Astrocyte of the spinal cord (primary cell): ENCODE measurements around the gene SCYL1.

Experiments used
- DNase-seq: peaks from one replicate; pipeline ENCODE4 v3.0.0; 2011; ENCODE audit warnings: low read depth, low spot score
- H3K4me3 ChIP-seq: 2 replicates; pipeline ENCODE4 v1.5.1; 2011; ENCODE audit warnings: low read depth, mild to moderate bottlenecking, low read length, moderate library complexity
- in situ Hi-C: cut with HindIII; loops from 2 replicates; pipeline ENCODE4 v1.10.0; 2017; ENCODE audit warnings: low sequenced_read_pairs
- TF ChIP-seq, protein P1 (sequence below): IDR thresholded peaks from 2 replicates; pipeline ENCODE4 v1.5.1; 2012; ENCODE audit warnings: low read depth, mild to moderate bottlenecking, low read length, inconsistent platforms

Gene SCYL1

DNA sequence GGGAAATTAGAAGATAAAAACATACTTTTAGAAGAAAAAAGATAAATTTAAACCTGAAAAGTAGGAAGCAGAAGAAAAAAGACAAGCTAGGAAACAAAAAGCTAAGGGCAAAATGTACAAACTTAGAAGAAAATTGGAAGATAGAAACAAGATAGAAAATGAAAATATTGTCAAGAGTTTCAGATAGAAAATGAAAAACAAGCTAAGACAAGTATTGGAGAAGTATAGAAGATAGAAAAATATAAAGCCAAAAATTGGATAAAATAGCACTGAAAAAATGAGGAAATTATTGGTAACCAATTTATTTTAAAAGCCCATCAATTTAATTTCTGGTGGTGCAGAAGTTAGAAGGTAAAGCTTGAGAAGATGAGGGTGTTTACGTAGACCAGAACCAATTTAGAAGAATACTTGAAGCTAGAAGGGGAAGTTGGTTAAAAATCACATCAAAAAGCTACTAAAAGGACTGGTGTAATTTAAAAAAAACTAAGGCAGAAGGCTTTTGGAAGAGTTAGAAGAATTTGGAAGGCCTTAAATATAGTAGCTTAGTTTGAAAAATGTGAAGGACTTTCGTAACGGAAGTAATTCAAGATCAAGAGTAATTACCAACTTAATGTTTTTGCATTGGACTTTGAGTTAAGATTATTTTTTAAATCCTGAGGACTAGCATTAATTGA lies 25.0 kb upstream of the SCYL1 start:
- TF ChIP-seq, protein P1, sequence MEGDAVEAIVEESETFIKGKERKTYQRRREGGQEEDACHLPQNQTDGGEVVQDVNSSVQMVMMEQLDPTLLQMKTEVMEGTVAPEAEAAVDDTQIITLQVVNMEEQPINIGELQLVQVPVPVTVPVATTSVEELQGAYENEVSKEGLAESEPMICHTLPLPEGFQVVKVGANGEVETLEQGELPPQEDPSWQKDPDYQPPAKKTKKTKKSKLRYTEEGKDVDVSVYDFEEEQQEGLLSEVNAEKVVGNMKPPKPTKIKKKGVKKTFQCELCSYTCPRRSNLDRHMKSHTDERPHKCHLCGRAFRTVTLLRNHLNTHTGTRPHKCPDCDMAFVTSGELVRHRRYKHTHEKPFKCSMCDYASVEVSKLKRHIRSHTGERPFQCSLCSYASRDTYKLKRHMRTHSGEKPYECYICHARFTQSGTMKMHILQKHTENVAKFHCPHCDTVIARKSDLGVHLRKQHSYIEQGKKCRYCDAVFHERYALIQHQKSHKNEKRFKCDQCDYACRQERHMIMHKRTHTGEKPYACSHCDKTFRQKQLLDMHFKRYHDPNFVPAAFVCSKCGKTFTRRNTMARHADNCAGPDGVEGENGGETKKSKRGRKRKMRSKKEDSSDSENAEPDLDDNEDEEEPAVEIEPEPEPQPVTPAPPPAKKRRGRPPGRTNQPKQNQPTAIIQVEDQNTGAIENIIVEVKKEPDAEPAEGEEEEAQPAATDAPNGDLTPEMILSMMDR, result no peak
- peak; percentile 65 for DNase-seq
- in situ Hi-C loops, result loop anchor here (5.0 kb wide), 1 partner anchor 78 kb away; the partner anchor contains the start of gene NEAT1
- H3K4me3 ChIP-seq, result peak overlapping the region; percentile 91

DNA sequence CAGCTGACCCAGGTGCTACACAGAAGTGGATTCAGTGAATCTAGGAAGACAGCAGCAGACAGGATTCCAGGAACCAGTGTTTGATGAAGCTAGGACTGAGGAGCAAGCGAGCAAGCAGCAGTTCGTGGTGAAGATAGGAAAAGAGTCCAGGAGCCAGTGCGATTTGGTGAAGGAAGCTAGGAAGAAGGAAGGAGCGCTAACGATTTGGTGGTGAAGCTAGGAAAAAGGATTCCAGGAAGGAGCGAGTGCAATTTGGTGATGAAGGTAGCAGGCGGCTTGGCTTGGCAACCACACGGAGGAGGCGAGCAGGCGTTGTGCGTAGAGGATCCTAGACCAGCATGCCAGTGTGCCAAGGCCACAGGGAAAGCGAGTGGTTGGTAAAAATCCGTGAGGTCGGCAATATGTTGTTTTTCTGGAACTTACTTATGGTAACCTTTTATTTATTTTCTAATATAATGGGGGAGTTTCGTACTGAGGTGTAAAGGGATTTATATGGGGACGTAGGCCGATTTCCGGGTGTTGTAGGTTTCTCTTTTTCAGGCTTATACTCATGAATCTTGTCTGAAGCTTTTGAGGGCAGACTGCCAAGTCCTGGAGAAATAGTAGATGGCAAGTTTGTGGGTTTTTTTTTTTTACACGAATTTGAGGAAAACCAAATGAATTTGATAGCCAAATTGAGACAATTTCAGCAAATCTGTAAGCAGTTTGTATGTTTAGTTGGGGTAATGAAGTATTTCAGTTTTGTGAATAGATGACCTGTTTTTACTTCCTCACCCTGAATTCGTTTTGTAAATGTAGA lies 24.3 kb upstream of the SCYL1 start:
- H3K4me3 ChIP-seq, result peak overlapping the region; percentile 91
- in situ Hi-C loops, result no loop called here

GRCh38 chr11:65501186-65501471 lies 23.8 kb upstream of the SCYL1 start:
- in situ Hi-C loops, result no loop called here
- TF ChIP-seq, protein P1, result no peak
- DNase-seq, result no peak
- peak overlapping the region; percentile 91 for H3K4me3 ChIP-seq

More for the DNA sequence above, 24.3 kb upstream of the SCYL1 start:
- peak; percentile 64 for DNase-seq
- TF ChIP-seq, protein P1, result no peak

- peak; percentile 71 for DNase-seq
- TF ChIP-seq, protein P1, result no peak
- H3K4me3 ChIP-seq, result peak overlapping the region; percentile 91
- in situ Hi-C loops, result no loop called here
These were observed 23.2 kb upstream of the SCYL1 start for GRCh38 chr11:65501472-65502273.

- H3K4me3 ChIP-seq, result peak overlapping the region; percentile 91
- DNase-seq, result no peak
- in situ Hi-C loops, result no loop called here
- TF ChIP-seq, protein P1, result no peak
These were observed 22.7 kb upstream of the SCYL1 start for GRCh38 chr11:65502274-65502554.

- in situ Hi-C loops, result no loop called here
- peak; percentile 75 for DNase-seq
- TF ChIP-seq, protein P1, result no peak
- peak overlapping the region; percentile 91 for H3K4me3 ChIP-seq
These were observed 22.1 kb upstream of the SCYL1 start for GRCh38 chr11:65502555-65503367.
